GOT3 (cell line): ENCODE results near the gene ABHD4.
"Not testable (repeated sequence)": the region's sequence is repeated elsewhere in the genome, so short reads cannot be mapped to it uniquely, and the experiment has no call there.

Source experiments
- DNase-seq: peaks from one replicate; lab custom pipeline; 2025; ENCODE audit warnings: mixed read lengths; lab: John Stamatoyannopoulos, UW

ABHD4 gene

GRCh38 chr14:22561661-22562579 lies 36.2 kb upstream of the ABHD4 start:
- no peak for DNase-seq

GRCh38 chr14:22563987-22564386 lies 34.1 kb upstream of the ABHD4 start:
- no peak for DNase-seq

- no peak for DNase-seq
Measured at GRCh38 chr14:22564463-22564862, 33.6 kb upstream of the ABHD4 start.

- no peak for DNase-seq
Measured at GRCh38 chr14:22565391-22565945, 32.6 kb upstream of the ABHD4 start.

GRCh38 chr14:22566266-22566665 lies 31.8 kb upstream of the ABHD4 start:
- DNase-seq, result not testable (repeated sequence)

- no peak for DNase-seq
Measured at GRCh38 chr14:22566845-22567244, 31.3 kb upstream of the ABHD4 start.

GRCh38 chr14:22567437-22567836 lies 30.7 kb upstream of the ABHD4 start:
- no peak for DNase-seq

- no peak for DNase-seq
Measured at GRCh38 chr14:22569106-22569736, 28.9 kb upstream of the ABHD4 start.

GRCh38 chr14:22569737-22570131 lies 28.4 kb upstream of the ABHD4 start:
- DNase-seq, result no peak

- no peak for DNase-seq
Measured at GRCh38 chr14:22570132-22570949, 27.8 kb upstream of the ABHD4 start.

GRCh38 chr14:22572562-22573058 lies 25.5 kb upstream of the ABHD4 start:
- no peak for DNase-seq

GRCh38 chr14:22573804-22574203 lies 24.3 kb upstream of the ABHD4 start:
- DNase-seq, result no peak

GRCh38 chr14:22577334-22577908 lies 20.7 kb upstream of the ABHD4 start:
- DNase-seq, result no peak

- DNase-seq, result no peak
Measured at GRCh38 chr14:22579236-22579635, 18.9 kb upstream of the ABHD4 start.

- no peak for DNase-seq
Measured at GRCh38 chr14:22579881-22580280, 18.2 kb upstream of the ABHD4 start.

- no peak for DNase-seq
Measured at GRCh38 chr14:22580625-22581024, 17.5 kb upstream of the ABHD4 start.

GRCh38 chr14:22583994-22584393 lies 14.1 kb upstream of the ABHD4 start:
- no peak for DNase-seq

GRCh38 chr14:22587247-22587646 lies 10.9 kb upstream of the ABHD4 start:
- DNase-seq, result no peak

GRCh38 chr14:22587677-22588422 lies 10.2 kb upstream of the ABHD4 start:
- not testable (repeated sequence) for DNase-seq

GRCh38 chr14:22588526-22589095 lies 9.5 kb upstream of the ABHD4 start:
- DNase-seq, result no peak
